HEK293 (cell line): ENCODE measurements around the gene THBS1.

Source experiments
- CTCF ChIA-PET: fragments of 350-600 bp; formaldehyde crosslinking; extraction: SDS; loops from one replicate; lab custom pipeline; 2021; ENCODE audit warnings: antibody characterized with exemption; lab: Yijun Ruan, JAX
- POLR2A ChIA-PET: fragments of 300-600 bp; formaldehyde crosslinking; extraction: SDS; loops from one replicate; lab custom pipeline; 2020; ENCODE audit warnings: antibody characterized with exemption, inconsistent platforms; lab: Yijun Ruan, JAX
- H3K27ac ChIP-seq: fragments of 200-500 bp; sonication (Bioruptor generic); 2 replicates; pipeline ENCODE4 v1.5.1; 2014; ENCODE audit warnings: low read depth, low read length, control low read depth, inconsistent platforms; ENCODE audit errors: extremely low read depth
- H3K36me3 ChIP-seq, 2 experiments: fragments of 200-500 bp in 1 of 2; sonication (Bioruptor generic) in 1 of 2; 1 replicate in 1 of 2; 2 replicates in 1 of 2; pipeline ENCODE4 v1.5.1; 2014 to 2017; ENCODE audit warnings: inconsistent platforms in 2 of 2, low read length in 2 of 2; ENCODE audit not compliant: control insufficient read depth in 2 of 2, insufficient read depth in 1 of 2
- H3K4me1 ChIP-seq: fragments of 200-500 bp; sonication (Bioruptor generic); 2 replicates; pipeline ENCODE4 v1.5.1; 2014; ENCODE audit warnings: mild to moderate bottlenecking, low read length, inconsistent platforms; ENCODE audit not compliant: control insufficient read depth, insufficient read depth
- H3K4me3 ChIP-seq: 2 replicates; pipeline ENCODE4 v1.5.1; 2011; ENCODE audit warnings: low read depth, mild to moderate bottlenecking, control low read depth, low read length, moderate library complexity
- H3K9me3 ChIP-seq: fragments of 200-500 bp; sonication (Bioruptor generic); 2 replicates; pipeline ENCODE4 v1.5.1; 2014; ENCODE audit warnings: low read depth, low read length, inconsistent platforms; ENCODE audit not compliant: control insufficient read depth, insufficient read depth
- EGR2 ChIP-seq: fragments of 450-650 bp; formaldehyde crosslinking; IDR thresholded peaks from 2 replicates; pipeline ENCODE4 v1.5.1; 2016; ENCODE audit warnings: low read depth, missing biosample characterization, missing genetic modification characterization
- GLI2 ChIP-seq: fragments of 450-650 bp; formaldehyde crosslinking; IDR thresholded peaks from 2 replicates; pipeline ENCODE4; 2017; ENCODE audit warnings: missing biosample characterization, missing genetic modification characterization, low read depth, borderline replicate concordance
- GLIS1 ChIP-seq: fragments of 450-650 bp; formaldehyde crosslinking; IDR thresholded peaks from 2 replicates; pipeline ENCODE4 v1.5.1; 2016; ENCODE audit warnings: missing biosample characterization, missing genetic modification characterization
- MEIS1 ChIP-seq: sonication (generic); formaldehyde crosslinking; IDR thresholded peaks from 2 replicates; pipeline ENCODE4 v1.8.1; 2022; ENCODE audit warnings: missing genetic modification reagents, mild to moderate bottlenecking, borderline replicate concordance
- OSR2 ChIP-seq: fragments of 450-650 bp; formaldehyde crosslinking; IDR thresholded peaks from 2 replicates; pipeline ENCODE4 v1.5.1; 2016; ENCODE audit warnings: missing biosample characterization, missing genetic modification characterization
- WT1 ChIP-seq: fragments of 450-650 bp; formaldehyde crosslinking; IDR thresholded peaks from 2 replicates; pipeline ENCODE4 v1.5.1; 2016; ENCODE audit warnings: missing biosample characterization, missing genetic modification characterization
- YY2 ChIP-seq: fragments of 450-650 bp; formaldehyde crosslinking; IDR thresholded peaks from 2 replicates; pipeline ENCODE4 v1.5.1; 2016; ENCODE audit warnings: missing biosample characterization, missing genetic modification characterization
- ZBTB8A ChIP-seq: fragments of 450-650 bp; formaldehyde crosslinking; IDR thresholded peaks from 2 replicates; pipeline ENCODE4 v1.5.1; 2016; ENCODE audit warnings: missing biosample characterization, missing genetic modification characterization
- ZIC2 ChIP-seq: fragments of 450-650 bp; formaldehyde crosslinking; IDR thresholded peaks from 2 replicates; pipeline ENCODE4 v1.5.1; 2016; ENCODE audit warnings: missing biosample characterization, missing genetic modification characterization
- ZNF112 ChIP-seq: fragments of 450-650 bp; formaldehyde crosslinking; IDR thresholded peaks from 2 replicates; pipeline ENCODE4 v1.5.0; 2017; ENCODE audit warnings: missing biosample characterization, missing genetic modification characterization
- ZNF146 ChIP-seq: fragments of 450-650 bp; formaldehyde crosslinking; IDR thresholded peaks from 2 replicates; pipeline ENCODE4 v1.5.1; 2016; ENCODE audit warnings: missing biosample characterization, missing genetic modification characterization
- ZNF169 ChIP-seq: fragments of 450-650 bp; formaldehyde crosslinking; IDR thresholded peaks from 2 replicates; pipeline ENCODE4 v1.5.1; 2016; ENCODE audit warnings: missing biosample characterization, missing genetic modification characterization
- ZNF174 ChIP-seq: fragments of 450-650 bp; formaldehyde crosslinking; IDR thresholded peaks from 2 replicates; pipeline ENCODE4 v1.5.0; 2017; ENCODE audit warnings: missing biosample characterization, mild to moderate bottlenecking, missing genetic modification characterization
- ZNF324 ChIP-seq: fragments of 450-650 bp; formaldehyde crosslinking; IDR thresholded peaks from 2 replicates; pipeline ENCODE4 v1.5.1; 2016; ENCODE audit warnings: missing biosample characterization, missing genetic modification characterization
- ZNF335 ChIP-seq: fragments of 450-650 bp; formaldehyde crosslinking; conservative IDR thresholded peaks from 2 replicates; pipeline ENCODE4 v1.5.1; 2016; ENCODE audit warnings: missing biosample characterization, missing genetic modification characterization
- ZNF341 ChIP-seq: fragments of 450-650 bp; formaldehyde crosslinking; IDR thresholded peaks from 2 replicates; pipeline ENCODE4; 2016; ENCODE audit warnings: low read depth, missing biosample characterization, missing genetic modification characterization
- ZNF350 ChIP-seq: fragments of 450-650 bp; formaldehyde crosslinking; IDR thresholded peaks from 2 replicates; pipeline ENCODE4 v1.5.0; 2017; ENCODE audit warnings: missing biosample characterization, mild to moderate bottlenecking, missing genetic modification characterization
- ZNF366 ChIP-seq: fragments of 450-650 bp; formaldehyde crosslinking; conservative IDR thresholded peaks from 2 replicates; pipeline ENCODE4 v1.5.1; 2016; ENCODE audit warnings: missing biosample characterization, missing genetic modification characterization
- ZNF544 ChIP-seq: fragments of 450-650 bp; formaldehyde crosslinking; IDR thresholded peaks from 2 replicates; pipeline ENCODE4 v1.5.0; 2017; ENCODE audit warnings: missing biosample characterization, missing genetic modification characterization
- ZNF555 ChIP-seq: fragments of 450-650 bp; formaldehyde crosslinking; conservative IDR thresholded peaks from 2 replicates; pipeline ENCODE4 v1.5.1; 2017; ENCODE audit warnings: missing biosample characterization, mild to moderate bottlenecking, missing genetic modification characterization, inconsistent platforms
- ZNF580 ChIP-seq: fragments of 450-650 bp; formaldehyde crosslinking; IDR thresholded peaks from 2 replicates; pipeline ENCODE4 v1.5.1; 2016; ENCODE audit warnings: missing biosample characterization, missing genetic modification characterization
- ZNF629 ChIP-seq: fragments of 450-650 bp; formaldehyde crosslinking; IDR thresholded peaks from 2 replicates; pipeline ENCODE4 v1.5.1; 2017; ENCODE audit warnings: missing biosample characterization, missing genetic modification characterization
- TF ChIP-seq, protein P1 (sequence below): fragments of 450-650 bp; formaldehyde crosslinking; IDR thresholded peaks from 2 replicates; pipeline ENCODE4 v1.5.1; 2017; ENCODE audit warnings: missing biosample characterization, missing genetic modification characterization
- TF ChIP-seq, protein P2 (sequence below): fragments of 450-650 bp; formaldehyde crosslinking; IDR thresholded peaks from 2 replicates; pipeline ENCODE4 v1.5.1; 2016; ENCODE audit warnings: missing biosample characterization, missing genetic modification characterization
- TF ChIP-seq, protein P3 (sequence below): fragments of 450-650 bp; formaldehyde crosslinking; IDR thresholded peaks from 2 replicates; pipeline ENCODE4 v1.5.1; 2016; ENCODE audit warnings: missing biosample characterization, missing genetic modification characterization, low read depth
- TF ChIP-seq, protein P4 (sequence below): fragments of 450-650 bp; formaldehyde crosslinking; conservative IDR thresholded peaks from 2 replicates; pipeline ENCODE4 v1.5.1; 2016; ENCODE audit warnings: low read depth, missing biosample characterization, missing genetic modification characterization

THBS1 gene

DNA sequence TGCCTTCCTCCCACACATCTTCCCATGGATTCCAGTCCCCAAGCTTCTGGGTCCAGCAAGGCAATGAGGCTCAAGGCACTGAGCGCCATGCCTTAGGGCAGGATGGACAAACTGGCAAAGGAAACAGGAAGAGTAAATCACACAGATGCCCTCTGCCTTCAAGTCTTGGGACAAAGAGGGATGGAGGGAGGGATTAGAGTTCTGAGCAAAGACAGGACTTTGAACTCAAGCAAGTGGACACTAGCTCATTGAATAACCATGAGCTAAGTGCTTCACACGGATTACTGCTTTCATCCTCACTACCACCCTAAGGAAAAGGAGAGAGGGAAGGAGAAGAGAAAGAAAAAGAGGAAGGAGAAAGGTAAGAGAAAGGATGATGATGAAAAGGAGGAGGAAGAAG lies 7.6 kb upstream of the THBS1 start (continued):
- TF ChIP-seq ZNF169 (tag by site-specific recombination) (no peak), WT1 (tag by site-specific recombination) (no peak), ZNF324 (no peak), ZNF174 (no peak), OSR2 (tag by site-specific recombination) (no peak), EGR2 (tag by site-specific recombination) (no peak), ZNF544 (tag by site-specific recombination) (no peak), ZNF555 (tag by site-specific recombination) (no peak)
- TF ChIP-seq, protein P1, sequence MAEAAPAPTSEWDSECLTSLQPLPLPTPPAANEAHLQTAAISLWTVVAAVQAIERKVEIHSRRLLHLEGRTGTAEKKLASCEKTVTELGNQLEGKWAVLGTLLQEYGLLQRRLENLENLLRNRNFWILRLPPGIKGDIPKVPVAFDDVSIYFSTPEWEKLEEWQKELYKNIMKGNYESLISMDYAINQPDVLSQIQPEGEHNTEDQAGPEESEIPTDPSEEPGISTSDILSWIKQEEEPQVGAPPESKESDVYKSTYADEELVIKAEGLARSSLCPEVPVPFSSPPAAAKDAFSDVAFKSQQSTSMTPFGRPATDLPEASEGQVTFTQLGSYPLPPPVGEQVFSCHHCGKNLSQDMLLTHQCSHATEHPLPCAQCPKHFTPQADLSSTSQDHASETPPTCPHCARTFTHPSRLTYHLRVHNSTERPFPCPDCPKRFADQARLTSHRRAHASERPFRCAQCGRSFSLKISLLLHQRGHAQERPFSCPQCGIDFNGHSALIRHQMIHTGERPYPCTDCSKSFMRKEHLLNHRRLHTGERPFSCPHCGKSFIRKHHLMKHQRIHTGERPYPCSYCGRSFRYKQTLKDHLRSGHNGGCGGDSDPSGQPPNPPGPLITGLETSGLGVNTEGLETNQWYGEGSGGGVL (tag by site-specific recombination): no peak

DNA sequence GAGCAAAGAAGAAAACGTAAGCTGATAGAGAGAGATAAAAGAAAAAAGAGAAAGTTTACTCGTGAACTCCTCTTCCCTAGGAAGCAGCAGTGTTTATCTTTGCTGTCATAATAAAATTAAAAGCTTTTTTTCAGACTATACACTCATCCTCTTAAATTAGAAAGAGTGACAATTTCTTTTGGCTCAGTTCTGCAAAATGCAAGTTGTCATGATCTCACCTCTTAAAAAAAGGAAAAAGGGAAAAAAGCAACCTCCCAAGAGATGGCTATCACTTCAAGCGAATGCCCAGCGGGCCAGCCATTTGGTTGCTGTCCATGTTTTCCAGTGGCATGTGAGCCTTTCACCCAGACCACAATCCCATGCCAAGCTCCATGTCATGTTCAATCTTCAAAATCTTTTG lies 7.0 kb upstream of the THBS1 start:
- Histone ChIP-seq H3K36me3 (no peaks in the 10 kb centered on the region), H3K4me1 (no peaks in the 10 kb centered on the region)
- TF ChIP-seq OSR2 (tag by site-specific recombination) (no peak), ZNF629 (tag by site-specific recombination) (no peak), ZNF366 (no peak), ZNF146 (tag by site-specific recombination) (no peak)
- TF ChIP-seq, all 188 proteins: peak for 0
- ChIA-PET POLR2A (no interaction called here), CTCF (no interaction called here)
- no peaks in the 10 kb centered on the region for H3K9me3 ChIP-seq
- no peak overlapping the region for H3K4me3 ChIP-seq
- no peak overlapping the region for H3K27ac ChIP-seq

DNA sequence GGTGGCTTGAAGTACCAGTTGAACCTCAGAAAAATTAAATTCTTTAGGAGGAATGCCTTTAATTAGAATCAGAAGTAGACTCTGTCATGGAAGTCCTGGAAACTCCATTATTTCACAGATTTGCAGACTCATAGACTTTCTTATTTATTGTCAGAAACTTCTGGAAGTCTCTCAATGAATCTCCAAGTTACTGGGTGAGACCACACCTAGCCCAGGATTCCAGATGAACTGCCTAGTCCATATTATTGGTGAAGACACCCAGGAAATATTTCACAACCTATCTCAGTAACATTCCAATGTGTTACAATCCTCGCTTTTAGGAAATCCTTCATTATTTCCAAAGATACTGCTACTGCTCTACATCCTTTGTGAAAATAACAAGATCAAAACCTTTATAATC lies 6.5 kb upstream of the THBS1 start:
- POLR2A ChIA-PET: no interaction called here
- Histone ChIP-seq H3K4me3 (no peak overlapping the region), H3K36me3 (no peaks in the 10 kb centered on the region), H3K9me3 (no peaks in the 10 kb centered on the region), H3K4me1 (no peaks in the 10 kb centered on the region), H3K27ac (no peak overlapping the region)
- CTCF ChIA-PET: no interaction called here
- TF ChIP-seq, protein P2, sequence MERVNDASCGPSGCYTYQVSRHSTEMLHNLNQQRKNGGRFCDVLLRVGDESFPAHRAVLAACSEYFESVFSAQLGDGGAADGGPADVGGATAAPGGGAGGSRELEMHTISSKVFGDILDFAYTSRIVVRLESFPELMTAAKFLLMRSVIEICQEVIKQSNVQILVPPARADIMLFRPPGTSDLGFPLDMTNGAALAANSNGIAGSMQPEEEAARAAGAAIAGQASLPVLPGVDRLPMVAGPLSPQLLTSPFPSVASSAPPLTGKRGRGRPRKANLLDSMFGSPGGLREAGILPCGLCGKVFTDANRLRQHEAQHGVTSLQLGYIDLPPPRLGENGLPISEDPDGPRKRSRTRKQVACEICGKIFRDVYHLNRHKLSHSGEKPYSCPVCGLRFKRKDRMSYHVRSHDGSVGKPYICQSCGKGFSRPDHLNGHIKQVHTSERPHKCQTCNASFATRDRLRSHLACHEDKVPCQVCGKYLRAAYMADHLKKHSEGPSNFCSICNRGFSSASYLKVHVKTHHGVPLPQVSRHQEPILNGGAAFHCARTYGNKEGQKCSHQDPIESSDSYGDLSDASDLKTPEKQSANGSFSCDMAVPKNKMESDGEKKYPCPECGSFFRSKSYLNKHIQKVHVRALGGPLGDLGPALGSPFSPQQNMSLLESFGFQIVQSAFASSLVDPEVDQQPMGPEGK: no peak
- TF ChIP-seq ZNF335 (tag by site-specific recombination) (no peak), ZBTB8A (tag by site-specific recombination) (no peak), GLI2 (tag by site-specific recombination) (no peak), ZIC2 (tag by site-specific recombination) (no peak), YY2 (tag by site-specific recombination) (no peak), GLIS1 (tag by site-specific recombination) (no peak), ZNF112 (tag by site-specific recombination) (no peak), ZNF350 (tag by site-specific recombination) (no peak), ZNF580 (no peak), MEIS1 (CRISPR knock-in tag) (no peak), ZNF341 (tag by site-specific recombination) (no peak)
- TF ChIP-seq, protein P3, sequence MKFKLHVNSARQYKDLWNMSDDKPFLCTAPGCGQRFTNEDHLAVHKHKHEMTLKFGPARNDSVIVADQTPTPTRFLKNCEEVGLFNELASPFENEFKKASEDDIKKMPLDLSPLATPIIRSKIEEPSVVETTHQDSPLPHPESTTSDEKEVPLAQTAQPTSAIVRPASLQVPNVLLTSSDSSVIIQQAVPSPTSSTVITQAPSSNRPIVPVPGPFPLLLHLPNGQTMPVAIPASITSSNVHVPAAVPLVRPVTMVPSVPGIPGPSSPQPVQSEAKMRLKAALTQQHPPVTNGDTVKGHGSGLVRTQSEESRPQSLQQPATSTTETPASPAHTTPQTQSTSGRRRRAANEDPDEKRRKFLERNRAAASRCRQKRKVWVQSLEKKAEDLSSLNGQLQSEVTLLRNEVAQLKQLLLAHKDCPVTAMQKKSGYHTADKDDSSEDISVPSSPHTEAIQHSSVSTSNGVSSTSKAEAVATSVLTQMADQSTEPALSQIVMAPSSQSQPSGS (tag by site-specific recombination): no peak
- TF ChIP-seq, protein P4, sequence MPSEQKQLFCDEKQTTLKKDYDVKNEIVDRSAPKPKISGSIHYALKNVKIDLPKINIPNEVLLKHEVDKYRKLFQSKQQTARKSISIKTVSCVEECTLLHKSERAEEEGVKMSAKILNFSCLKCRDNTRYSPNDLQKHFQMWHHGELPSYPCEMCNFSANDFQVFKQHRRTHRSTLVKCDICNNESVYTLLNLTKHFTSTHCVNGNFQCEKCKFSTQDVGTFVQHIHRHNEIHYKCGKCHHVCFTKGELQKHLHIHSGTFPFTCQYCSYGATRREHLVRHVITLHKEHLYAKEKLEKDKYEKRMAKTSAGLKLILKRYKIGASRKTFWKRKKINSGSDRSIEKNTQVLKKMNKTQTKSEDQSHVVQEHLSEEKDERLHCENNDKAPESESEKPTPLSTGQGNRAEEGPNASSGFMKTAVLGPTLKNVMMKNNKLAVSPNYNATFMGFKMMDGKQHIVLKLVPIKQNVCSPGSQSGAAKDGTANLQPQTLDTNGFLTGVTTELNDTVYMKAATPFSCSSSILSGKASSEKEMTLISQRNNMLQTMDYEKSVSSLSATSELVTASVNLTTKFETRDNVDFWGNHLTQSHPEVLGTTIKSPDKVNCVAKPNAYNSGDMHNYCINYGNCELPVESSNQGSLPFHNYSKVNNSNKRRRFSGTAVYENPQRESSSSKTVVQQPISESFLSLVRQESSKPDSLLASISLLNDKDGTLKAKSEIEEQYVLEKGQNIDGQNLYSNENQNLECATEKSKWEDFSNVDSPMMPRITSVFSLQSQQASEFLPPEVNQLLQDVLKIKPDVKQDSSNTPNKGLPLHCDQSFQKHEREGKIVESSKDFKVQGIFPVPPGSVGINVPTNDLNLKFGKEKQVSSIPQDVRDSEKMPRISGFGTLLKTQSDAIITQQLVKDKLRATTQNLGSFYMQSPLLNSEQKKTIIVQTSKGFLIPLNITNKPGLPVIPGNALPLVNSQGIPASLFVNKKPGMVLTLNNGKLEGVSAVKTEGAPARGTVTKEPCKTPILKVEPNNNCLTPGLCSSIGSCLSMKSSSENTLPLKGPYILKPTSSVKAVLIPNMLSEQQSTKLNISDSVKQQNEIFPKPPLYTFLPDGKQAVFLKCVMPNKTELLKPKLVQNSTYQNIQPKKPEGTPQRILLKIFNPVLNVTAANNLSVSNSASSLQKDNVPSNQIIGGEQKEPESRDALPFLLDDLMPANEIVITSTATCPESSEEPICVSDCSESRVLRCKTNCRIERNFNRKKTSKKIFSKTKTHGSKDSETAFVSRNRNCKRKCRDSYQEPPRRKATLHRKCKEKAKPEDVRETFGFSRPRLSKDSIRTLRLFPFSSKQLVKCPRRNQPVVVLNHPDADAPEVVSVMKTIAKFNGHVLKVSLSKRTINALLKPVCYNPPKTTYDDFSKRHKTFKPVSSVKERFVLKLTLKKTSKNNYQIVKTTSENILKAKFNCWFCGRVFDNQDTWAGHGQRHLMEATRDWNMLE: no peak
